Cardiac muscle cell (in vitro differentiated cells and primary cell): ENCODE data around the gene SHOC2. TPM values are rescaled to one million over a fixed set of nuclear protein-coding genes. Genes with fewer than 3 reads are reported as not detected.

ENCODE experiments used
- DNase-seq, 2 donors: peaks; one replicate each; pipeline versions ENCODE4 v3.0.0 to v3.0.0-alpha.2; 2010 to 2017; ENCODE audit warnings: low read depth in 1 of 2, low spot score in 1 of 2
- H3K27ac ChIP-seq: fragments of 200-600 bp; sonication (generic); 2 replicates; pipeline ENCODE4 v1.5.1; 2016
- H3K27me3 ChIP-seq: fragments of 200-600 bp; sonication (generic); 2 replicates; pipeline ENCODE4 v1.6.0; 2016; ENCODE audit warnings: control low read depth
- H3K36me3 ChIP-seq: fragments of 200-600 bp; sonication (generic); 2 replicates; pipeline ENCODE4 v1.5.1; 2016; ENCODE audit warnings: control low read depth
- H3K4me1 ChIP-seq: fragments of 200-600 bp; sonication (generic); 2 replicates; pipeline ENCODE4 v1.8.1; 2017; ENCODE audit warnings: low read depth, mild to moderate bottlenecking, mixed run types
- H3K4me3 ChIP-seq: fragments of 200-600 bp; sonication (generic); 2 replicates; pipeline ENCODE4 v1.5.1; 2016; ENCODE audit warnings: mild to moderate bottlenecking
- H3K9me3 ChIP-seq: fragments of 200-600 bp; sonication (generic); 2 replicates; pipeline ENCODE4 v1.5.1; 2017; ENCODE audit warnings: low read depth, mild to moderate bottlenecking, control low read depth
- polyA plus RNA-seq: library from polyadenylated mRNA; unstranded; fragments of >200 nt; fragmentation: Nextera tagmentation; extraction: Ambion mirVana; gene quantifications from 2 replicates; pipeline ENCODE4 v1.2.1, GENCODE V29; 2016
- total RNA-seq: library from RNA; depleted of rRNA; stranded (reverse); fragments of >200 nt; gene quantifications from 2 replicates; pipeline ENCODE4 v1.2.3, GENCODE V29; 2016
- TF ChIP-seq, protein P1 (sequence below): IDR thresholded peaks from 2 replicates; pipeline ENCODE4 v1.5.1; 2012; ENCODE audit warnings: low read depth, mild to moderate bottlenecking, low read length

SHOC2 gene
- total and polyA plus RNA-seq, 2 experiments from 2014 or later: 31.0 to 31.3 TPM

DNA sequence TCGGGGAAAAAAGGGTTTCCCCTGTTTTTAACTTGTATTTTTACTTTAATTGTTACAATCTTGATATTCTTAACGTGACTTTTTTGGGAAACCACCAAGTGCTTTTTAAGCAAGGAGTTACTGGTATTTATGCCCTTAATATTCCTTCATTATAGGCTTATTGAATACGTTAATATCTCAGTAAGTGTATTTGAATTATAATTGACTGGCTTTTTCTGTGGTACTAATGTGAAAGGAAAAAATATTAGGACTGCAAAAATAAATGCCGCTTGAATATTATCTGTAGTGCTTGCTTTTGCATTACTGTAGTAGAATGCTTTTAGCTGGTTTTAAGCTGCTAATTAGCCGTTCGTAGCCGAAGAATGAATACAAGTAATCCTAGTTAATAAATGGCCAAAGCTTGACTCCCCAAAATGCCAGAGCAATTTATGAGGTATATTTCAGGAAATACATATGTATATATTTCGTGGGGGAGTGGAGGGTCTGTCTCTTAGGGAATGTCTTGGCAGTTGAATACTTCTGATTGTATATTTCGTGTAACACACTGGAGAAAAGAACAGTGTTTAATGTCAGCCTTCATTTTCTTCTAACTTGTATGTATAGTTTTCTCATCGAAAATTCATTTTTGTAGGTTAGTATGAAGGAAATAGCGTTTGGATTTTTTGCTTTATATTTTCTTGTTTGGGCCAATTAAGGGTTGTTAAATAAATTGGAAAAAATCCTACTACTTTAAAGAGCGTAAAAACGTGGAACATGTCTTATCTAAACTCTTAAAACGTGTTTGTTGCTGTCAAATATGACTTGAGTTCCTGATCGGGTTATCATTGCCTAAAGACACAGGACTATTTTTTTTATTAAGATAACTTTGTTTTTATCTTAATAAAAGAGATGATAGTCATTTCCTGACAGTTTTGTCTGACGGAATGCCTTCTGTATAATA is 46.1 kb upstream of the SHOC2 start:
- Histone ChIP-seq H3K36me3 (peaks cover 14% of the 10 kb centered on the region), H3K27me3 (no peaks in the 10 kb centered on the region), H3K4me3 (peak overlapping the region; percentile 88), H3K27ac (peak overlapping the region; percentile 96), H3K9me3 (no peaks in the 10 kb centered on the region), H3K4me1 (peaks cover 27% of the 10 kb centered on the region)
- DNase-seq: peak in 1 of 2 donors; percentile 12
- TF ChIP-seq, protein P1, sequence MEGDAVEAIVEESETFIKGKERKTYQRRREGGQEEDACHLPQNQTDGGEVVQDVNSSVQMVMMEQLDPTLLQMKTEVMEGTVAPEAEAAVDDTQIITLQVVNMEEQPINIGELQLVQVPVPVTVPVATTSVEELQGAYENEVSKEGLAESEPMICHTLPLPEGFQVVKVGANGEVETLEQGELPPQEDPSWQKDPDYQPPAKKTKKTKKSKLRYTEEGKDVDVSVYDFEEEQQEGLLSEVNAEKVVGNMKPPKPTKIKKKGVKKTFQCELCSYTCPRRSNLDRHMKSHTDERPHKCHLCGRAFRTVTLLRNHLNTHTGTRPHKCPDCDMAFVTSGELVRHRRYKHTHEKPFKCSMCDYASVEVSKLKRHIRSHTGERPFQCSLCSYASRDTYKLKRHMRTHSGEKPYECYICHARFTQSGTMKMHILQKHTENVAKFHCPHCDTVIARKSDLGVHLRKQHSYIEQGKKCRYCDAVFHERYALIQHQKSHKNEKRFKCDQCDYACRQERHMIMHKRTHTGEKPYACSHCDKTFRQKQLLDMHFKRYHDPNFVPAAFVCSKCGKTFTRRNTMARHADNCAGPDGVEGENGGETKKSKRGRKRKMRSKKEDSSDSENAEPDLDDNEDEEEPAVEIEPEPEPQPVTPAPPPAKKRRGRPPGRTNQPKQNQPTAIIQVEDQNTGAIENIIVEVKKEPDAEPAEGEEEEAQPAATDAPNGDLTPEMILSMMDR: no peak

DNA sequence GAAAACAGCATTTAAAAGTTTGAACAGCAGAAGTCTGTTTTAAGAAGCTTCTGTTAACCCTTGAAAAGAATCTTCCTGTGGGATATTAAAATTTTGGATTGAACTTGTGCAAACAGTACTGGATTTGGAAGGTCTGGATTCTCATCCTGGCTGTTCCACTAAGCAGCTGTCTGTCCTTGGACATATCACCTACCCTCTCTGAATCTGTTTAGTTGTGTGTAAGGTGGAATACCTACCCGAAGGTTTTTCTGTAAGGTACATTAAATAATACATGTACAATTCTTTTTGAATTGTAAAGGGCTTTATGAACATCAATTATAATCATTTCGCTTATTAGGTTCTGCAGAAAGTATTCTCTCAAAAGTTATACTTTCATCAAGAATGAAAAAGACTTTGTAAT is 45.5 kb upstream of the SHOC2 start:
- no peak for DNase-seq
- peaks cover 14% of the 10 kb centered on the region for H3K36me3 ChIP-seq
- H3K4me3 ChIP-seq: peak overlapping the region; percentile 88
- no peaks in the 10 kb centered on the region for H3K9me3 ChIP-seq
- H3K27ac ChIP-seq: peak overlapping the region; percentile 96
- no peaks in the 10 kb centered on the region for H3K27me3 ChIP-seq
- TF ChIP-seq, protein P1: no peak
- H3K4me1 ChIP-seq: peaks cover 27% of the 10 kb centered on the region

DNA sequence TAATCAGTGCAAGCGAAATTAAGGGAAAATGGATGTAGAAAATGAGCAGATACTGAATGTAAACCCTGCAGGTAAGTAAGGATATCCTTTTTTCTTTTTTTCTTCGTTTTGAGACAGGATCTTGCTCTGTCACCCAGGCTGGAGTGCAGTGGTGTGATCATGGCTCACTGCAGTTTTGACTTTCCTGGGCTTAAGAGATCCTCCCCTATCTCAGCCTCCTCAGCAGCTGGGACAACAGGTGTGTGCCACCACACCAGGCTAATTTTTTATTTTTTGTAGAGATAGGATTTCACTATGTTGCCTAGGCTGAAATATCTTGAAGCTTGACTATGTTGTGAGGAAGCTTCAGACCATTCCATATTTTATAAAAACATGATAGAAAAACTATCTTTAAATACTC is 43.4 kb upstream of the SHOC2 start:
- no peak overlapping the region for H3K27ac ChIP-seq
- no peaks in the 10 kb centered on the region for H3K9me3 ChIP-seq
- peaks cover 34% of the 10 kb centered on the region for H3K4me1 ChIP-seq
- H3K27me3 ChIP-seq: no peaks in the 10 kb centered on the region
- TF ChIP-seq, protein P1: no peak
- peaks cover 15% of the 10 kb centered on the region for H3K36me3 ChIP-seq
- no peak overlapping the region for H3K4me3 ChIP-seq
- no peak for DNase-seq

DNA sequence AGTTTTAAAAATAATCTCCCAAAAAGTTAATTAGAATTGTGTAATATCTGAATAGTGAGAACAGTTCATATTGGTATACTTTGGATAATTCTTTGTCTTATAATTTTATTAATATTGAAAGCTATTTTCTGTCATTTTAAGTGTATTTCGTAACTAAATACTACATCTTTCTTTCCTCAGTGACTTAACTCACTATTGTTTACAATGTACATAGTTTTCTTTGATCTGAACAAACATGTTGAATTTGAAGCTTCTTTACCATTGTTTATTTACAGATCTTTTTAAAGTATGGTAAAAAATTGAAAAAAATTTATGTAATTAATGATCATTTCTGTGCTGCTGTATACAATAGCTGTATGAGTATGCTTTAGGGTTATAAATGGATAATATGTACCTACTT is 42.6 kb upstream of the SHOC2 start:
- Histone ChIP-seq H3K4me3 (no peak overlapping the region), H3K4me1 (peaks cover 31% of the 10 kb centered on the region), H3K27me3 (no peaks in the 10 kb centered on the region), H3K9me3 (no peaks in the 10 kb centered on the region), H3K27ac (no peak overlapping the region), H3K36me3 (peaks cover 23% of the 10 kb centered on the region)
- no peak for DNase-seq
- TF ChIP-seq, protein P1: no peak

DNA sequence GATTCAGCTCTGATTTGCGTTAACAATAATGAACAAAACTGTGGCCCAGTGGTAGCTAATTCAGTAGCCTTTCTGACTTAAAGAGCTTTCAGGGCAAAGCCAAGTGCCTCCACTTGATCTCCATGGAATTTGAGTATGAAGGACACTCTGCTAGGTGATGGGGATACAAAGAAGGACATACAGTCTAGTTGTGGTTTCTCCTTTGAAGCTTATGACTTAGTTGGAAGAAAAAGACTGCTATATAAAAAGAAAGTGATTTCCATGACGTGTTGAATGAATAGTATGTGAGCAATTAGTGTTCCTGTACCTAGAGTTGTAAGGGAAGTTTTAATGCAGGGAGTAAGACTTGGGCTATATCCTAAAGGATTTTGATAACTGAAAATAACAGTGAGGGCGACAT is 39.4 kb upstream of the SHOC2 start:
- peak in 1 of 2 donors; percentile 52 for DNase-seq
- Histone ChIP-seq H3K4me3 (no peak overlapping the region), H3K27me3 (no peaks in the 10 kb centered on the region), H3K36me3 (peaks cover 49% of the 10 kb centered on the region), H3K9me3 (no peaks in the 10 kb centered on the region), H3K27ac (peak overlapping the region; percentile 26), H3K4me1 (peaks cover 18% of the 10 kb centered on the region)
- TF ChIP-seq, protein P1: no peak
